HAP-1 (cell line): ENCODE results near the gene DLG2.

Experiments used
- DNase-seq, 2 experiments: peaks; one replicate each; pipeline ENCODE4 v3.0.0-alpha.2; 2016 to 2020; ENCODE audit warnings: low spot score in 2 of 2
- H3K27me3 ChIP-seq: fragments of 250-450 bp; sonication (Bioruptor Pico); 2 replicates; pipeline ENCODE4 v1.5.1; 2020; ENCODE audit warnings: low read depth, mild to moderate bottlenecking, moderate library complexity
- H3K36me3 ChIP-seq: fragments of 250-450 bp; sonication (Bioruptor Pico); replicated peaks from 2 replicates; pipeline ENCODE4 v1.5.1; 2020; ENCODE audit warnings: mild to moderate bottlenecking
- H3K4me1 ChIP-seq: fragments of 250-450 bp; sonication (Bioruptor Pico); 2 replicates; pipeline ENCODE4 v1.5.1; 2020; ENCODE audit warnings: mild to moderate bottlenecking
- H3K4me3 ChIP-seq: fragments of 250-450 bp; sonication (Bioruptor Pico); 2 replicates; pipeline ENCODE4 v1.5.1; 2020; ENCODE audit warnings: mild to moderate bottlenecking, moderate library complexity
- H3K9me3 ChIP-seq: fragments of 250-450 bp; sonication (Bioruptor Pico); 2 replicates; pipeline ENCODE4 v1.5.1; 2020; ENCODE audit warnings: mild to moderate bottlenecking, moderate library complexity
- in situ Hi-C: fragments of 300-500 bp; cut with MboI; formaldehyde crosslinking; loops from 3 replicates; pipeline ENCODE4 v1.14.3; 2020; ENCODE audit warnings: low sequenced_read_pairs, inconsistent platforms, mixed read lengths

Gene DLG2

GRCh38 chr11:84660257-84660977, 966.7 kb downstream of the DLG2 start:
- DNase-seq: no peak
- H3K4me3 ChIP-seq: no peak overlapping the region
- no peaks in the 10 kb centered on the region; the same call in none of the 2 replicates for H3K4me1 ChIP-seq
- H3K9me3 ChIP-seq: no peaks in the 10 kb centered on the region
- no peaks in the 10 kb centered on the region for H3K36me3 ChIP-seq
- in situ Hi-C loops: no loop called here
- no peaks in the 10 kb centered on the region for H3K27me3 ChIP-seq

- no peaks in the 10 kb centered on the region for H3K9me3 ChIP-seq
- H3K36me3 ChIP-seq: no peaks in the 10 kb centered on the region
- peak in 1 of 2 experiments; percentile 14 for DNase-seq
- no peaks in the 10 kb centered on the region for H3K27me3 ChIP-seq
- H3K4me1 ChIP-seq: no peaks in the 10 kb centered on the region; the same call in none of the 2 replicates
- no peak overlapping the region for H3K4me3 ChIP-seq
- in situ Hi-C loops: no loop called here
Observed at GRCh38 chr11:84655712-84656111, 971.4 kb downstream of the DLG2 start.

GRCh38 chr11:84648471-84648870, 978.7 kb downstream of the DLG2 start:
- Histone ChIP-seq H3K4me3 (no peak overlapping the region), H3K36me3 (no peaks in the 10 kb centered on the region), H3K9me3 (no peaks in the 10 kb centered on the region), H3K27me3 (no peaks in the 10 kb centered on the region), H3K4me1 (peaks cover 25% of the 10 kb centered on the region)
- in situ Hi-C loops: no loop called here
- peak in 1 of 2 experiments; percentile 15 for DNase-seq

DNA sequence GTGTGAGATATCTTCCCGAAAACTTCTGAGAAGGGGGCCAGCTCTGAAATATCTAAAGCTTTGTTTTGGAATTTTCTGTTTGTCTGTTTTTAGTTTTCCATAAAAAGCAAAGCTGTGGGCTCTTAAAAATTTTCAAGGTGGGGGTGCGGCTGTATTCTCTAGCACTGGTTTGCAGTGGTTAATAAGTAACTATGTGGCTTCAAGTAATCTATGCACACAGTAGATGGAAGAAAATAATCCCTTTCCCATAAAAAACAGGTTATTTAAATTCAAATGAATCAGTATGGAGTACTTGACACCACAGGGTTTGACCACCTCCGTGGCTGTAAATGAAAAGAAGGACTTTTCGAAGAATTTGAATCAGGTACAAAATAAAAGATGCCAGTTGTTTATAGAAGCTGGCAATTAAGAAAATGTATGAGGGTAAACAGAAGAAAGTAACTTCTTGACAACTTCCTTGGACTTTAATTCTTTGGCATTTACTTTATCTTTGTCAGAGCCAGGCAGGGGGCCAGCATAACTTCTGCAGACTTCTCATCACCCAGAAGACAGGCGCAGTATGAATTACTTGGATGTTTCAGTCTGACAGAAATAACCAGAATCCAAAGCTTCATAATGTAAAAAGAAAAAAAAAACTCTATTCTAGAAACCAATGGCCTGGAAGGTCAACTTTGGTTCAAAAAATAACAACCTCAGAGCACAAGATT, 981.0 kb downstream of the DLG2 start:
- H3K9me3 ChIP-seq: no peaks in the 10 kb centered on the region
- peak in 1 of 2 experiments; percentile 72 for DNase-seq
- in situ Hi-C loops: no loop called here

GRCh38 chr11:84642500-84642899, 984.6 kb downstream of the DLG2 start:
- Histone ChIP-seq H3K4me1 (peaks cover 10% of the 10 kb centered on the region), H3K36me3 (no peaks in the 10 kb centered on the region), H3K9me3 (no peaks in the 10 kb centered on the region), H3K27me3 (no peaks in the 10 kb centered on the region), H3K4me3 (no peak overlapping the region)
- in situ Hi-C loops: no loop called here
- DNase-seq: no peak

More for the DNA sequence above, 981.0 kb downstream of the DLG2 start:
- H3K4me1 ChIP-seq: peaks cover 25% of the 10 kb centered on the region
- H3K36me3 ChIP-seq: no peaks in the 10 kb centered on the region
- no peak overlapping the region for H3K4me3 ChIP-seq
- H3K27me3 ChIP-seq: no peaks in the 10 kb centered on the region

- in situ Hi-C loops: no loop called here
- Histone ChIP-seq H3K9me3 (no peaks in the 10 kb centered on the region), H3K27me3 (no peaks in the 10 kb centered on the region), H3K4me3 (no peak overlapping the region), H3K4me1 (no peaks in the 10 kb centered on the region), H3K36me3 (no peaks in the 10 kb centered on the region)
- no peak for DNase-seq
Observed at GRCh38 chr11:84634309-84634708, 992.8 kb downstream of the DLG2 start.

GRCh38 chr11:84628871-84629620, 998.1 kb downstream of the DLG2 start:
- Histone ChIP-seq H3K27me3 (no peaks in the 10 kb centered on the region), H3K9me3 (no peaks in the 10 kb centered on the region)
- DNase-seq: no peak

GRCh38 chr11:84626256-84626655, 1000.9 kb downstream of the DLG2 start:
- DNase-seq: no peak
- no peaks in the 10 kb centered on the region for H3K36me3 ChIP-seq
- no peaks in the 10 kb centered on the region for H3K27me3 ChIP-seq
- no peak overlapping the region for H3K4me3 ChIP-seq
- H3K9me3 ChIP-seq: no peaks in the 10 kb centered on the region
- H3K4me1 ChIP-seq: peaks cover 5% of the 10 kb centered on the region; the same call in 1 of the 2 replicates
- in situ Hi-C loops: no loop called here

More at GRCh38 chr11:84628871-84629620, 998.1 kb downstream of the DLG2 start:
- Histone ChIP-seq H3K4me1 (peaks cover 5% of the 10 kb centered on the region; the same call in 1 of the 2 replicates), H3K36me3 (no peaks in the 10 kb centered on the region), H3K4me3 (no peak overlapping the region)
- in situ Hi-C loops: no loop called here

DNA sequence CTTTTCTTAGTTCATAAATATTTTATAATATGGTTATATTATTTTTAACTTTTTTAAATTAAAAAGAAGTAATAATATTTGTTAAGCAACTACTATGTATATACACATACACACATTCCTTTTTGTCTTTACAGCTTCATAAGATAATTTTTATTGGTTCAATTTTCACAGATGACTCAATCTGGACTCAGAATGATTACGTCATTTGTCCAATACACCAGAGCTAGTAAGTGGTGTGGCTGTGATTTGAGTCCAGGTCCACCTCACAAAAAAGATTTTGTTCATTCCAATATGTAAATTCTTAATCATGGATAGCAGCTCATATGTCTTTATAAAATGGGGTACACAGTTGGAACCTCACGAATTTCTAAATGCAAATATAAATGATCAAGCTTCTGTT, 1014.5 kb downstream of the DLG2 start:
- Histone ChIP-seq H3K27me3 (no peaks in the 10 kb centered on the region), H3K36me3 (no peaks in the 10 kb centered on the region), H3K4me3 (no peak overlapping the region), H3K9me3 (no peaks in the 10 kb centered on the region), H3K4me1 (0 out of 2 replicates have a peak, but pooled peaks cover 3% of the 10 kb centered on the region)
- in situ Hi-C loops: no loop called here
- DNase-seq: no peak

GRCh38 chr11:84608837-84609196, 1018.3 kb downstream of the DLG2 start:
- Histone ChIP-seq H3K4me3 (no peak overlapping the region), H3K36me3 (no peaks in the 10 kb centered on the region), H3K27me3 (no peaks in the 10 kb centered on the region), H3K9me3 (no peaks in the 10 kb centered on the region), H3K4me1 (no peaks in the 10 kb centered on the region)
- in situ Hi-C loops: no loop called here
- DNase-seq: no peak

- in situ Hi-C loops: no loop called here
- Histone ChIP-seq H3K9me3 (no peaks in the 10 kb centered on the region), H3K27me3 (no peaks in the 10 kb centered on the region), H3K4me3 (no peak overlapping the region), H3K36me3 (no peaks in the 10 kb centered on the region), H3K4me1 (no peaks in the 10 kb centered on the region)
- no peak for DNase-seq
Observed at GRCh38 chr11:84607975-84608836, 1018.9 kb downstream of the DLG2 start.

DNA sequence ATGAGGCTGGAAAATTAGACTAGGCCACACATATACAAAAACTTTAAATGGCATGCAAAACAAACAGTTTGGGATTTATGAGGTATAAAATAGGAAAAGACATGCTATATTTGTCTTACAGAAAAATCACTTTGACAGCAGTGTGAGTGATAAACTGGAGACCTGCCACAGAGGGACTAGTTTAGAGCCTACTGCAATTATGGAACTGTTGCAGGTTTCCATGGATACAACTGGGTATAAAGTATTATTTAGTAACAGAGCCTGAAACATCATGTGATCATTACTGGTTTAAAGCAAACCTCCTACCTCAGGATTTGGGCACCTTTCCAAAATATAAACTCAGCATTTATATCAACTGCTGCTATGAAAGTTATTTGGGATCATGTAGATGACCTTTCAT, 1032.5 kb downstream of the DLG2 start:
- in situ Hi-C loops: no loop called here
- H3K9me3 ChIP-seq: no peaks in the 10 kb centered on the region
- no peaks in the 10 kb centered on the region for H3K27me3 ChIP-seq
- peaks cover 16% of the 10 kb centered on the region for H3K4me1 ChIP-seq
- no peak overlapping the region for H3K4me3 ChIP-seq
- no peak for DNase-seq
- no peaks in the 10 kb centered on the region for H3K36me3 ChIP-seq

DNA sequence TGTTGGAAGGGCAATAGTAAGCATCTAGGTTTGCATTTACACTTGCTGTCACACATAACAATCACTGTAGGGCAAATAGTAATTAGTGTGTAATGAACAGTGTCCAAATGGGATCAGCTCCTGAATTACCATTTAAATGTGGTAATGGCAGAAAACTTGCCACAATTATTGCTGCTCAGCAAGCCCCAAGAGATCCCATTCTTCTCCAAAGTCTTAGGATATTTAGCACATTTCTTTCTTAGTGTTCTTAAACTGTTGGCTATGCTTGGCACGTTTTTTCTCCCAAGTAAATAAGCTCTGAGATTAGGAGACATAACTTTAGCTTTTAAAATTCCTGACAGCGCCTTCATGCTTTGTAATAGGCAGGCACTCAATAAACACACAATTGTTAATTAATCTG, 1037.0 kb downstream of the DLG2 start:
- in situ Hi-C loops: no loop called here
- Histone ChIP-seq H3K27me3 (no peaks in the 10 kb centered on the region), H3K9me3 (no peaks in the 10 kb centered on the region), H3K4me1 (peaks cover 17% of the 10 kb centered on the region), H3K36me3 (no peaks in the 10 kb centered on the region), H3K4me3 (no peak overlapping the region)
- DNase-seq: peak; percentile 14 to 70
